Activated gamma-delta T cell treated with Interleukin-2 at 50 U/mL for 16 hours (primary cell): Measurements from ENCODE around the gene AIMP2.
"Not testable (repeated sequence)": the region's sequence is repeated elsewhere in the genome, so short reads cannot be mapped to it uniquely, and the experiment has no call there.

Experiments used
- DNase-seq: peaks from one replicate; pipeline ENCODE4 v3.0.0-alpha.2; 2020

Gene AIMP2

DNA sequence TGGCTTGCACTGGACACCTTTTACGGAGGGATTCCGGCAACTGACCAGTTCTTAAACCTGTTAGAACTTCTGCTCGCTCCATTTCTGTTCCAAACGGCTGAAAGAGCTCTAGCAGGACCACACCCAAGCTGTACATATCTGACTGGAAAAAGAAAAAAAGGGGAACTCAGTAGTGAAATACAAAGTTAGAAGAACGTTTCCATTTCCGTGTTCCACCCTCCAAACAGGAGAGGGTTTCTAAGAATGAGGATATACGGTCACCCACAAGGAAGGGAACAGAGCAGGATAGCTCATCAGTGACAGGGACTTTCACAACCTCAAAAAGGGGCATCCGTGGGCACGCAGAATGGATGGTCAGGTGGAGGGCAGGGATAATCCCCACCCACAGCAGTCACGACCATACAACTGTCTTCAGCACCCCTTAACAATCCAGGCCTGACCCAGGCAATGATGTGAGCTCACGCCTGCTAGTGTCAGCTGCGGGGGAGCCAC, 17.8 kb downstream of the AIMP2 start:
- DNase-seq: no peak

DNA sequence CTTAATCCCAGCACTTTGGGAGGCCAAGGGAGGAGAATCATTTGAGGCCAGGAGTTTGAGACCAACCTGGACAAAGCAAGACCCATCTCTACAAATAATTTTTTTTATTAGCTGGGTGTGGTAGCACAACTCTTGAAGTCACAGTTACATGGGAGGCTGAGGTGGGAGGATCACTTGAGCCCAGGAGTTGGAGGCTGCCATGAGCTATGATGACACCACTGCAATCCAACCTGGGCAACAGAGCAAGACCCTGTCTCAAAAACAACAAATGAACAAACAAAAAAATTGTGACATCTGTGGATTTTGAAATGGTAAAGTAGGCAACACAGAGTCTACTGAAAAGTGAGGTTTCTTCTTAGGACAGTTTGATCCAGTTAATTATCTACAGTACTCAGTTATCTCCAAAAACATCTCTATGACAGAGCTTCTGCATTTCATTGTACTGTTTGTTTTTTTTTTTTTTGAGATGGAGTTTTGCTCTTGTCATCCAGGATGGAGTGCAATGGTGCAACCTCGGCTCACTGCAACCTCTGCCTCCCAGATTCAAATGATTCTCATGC, 18.8 kb downstream of the AIMP2 start:
- no peak for DNase-seq

DNA sequence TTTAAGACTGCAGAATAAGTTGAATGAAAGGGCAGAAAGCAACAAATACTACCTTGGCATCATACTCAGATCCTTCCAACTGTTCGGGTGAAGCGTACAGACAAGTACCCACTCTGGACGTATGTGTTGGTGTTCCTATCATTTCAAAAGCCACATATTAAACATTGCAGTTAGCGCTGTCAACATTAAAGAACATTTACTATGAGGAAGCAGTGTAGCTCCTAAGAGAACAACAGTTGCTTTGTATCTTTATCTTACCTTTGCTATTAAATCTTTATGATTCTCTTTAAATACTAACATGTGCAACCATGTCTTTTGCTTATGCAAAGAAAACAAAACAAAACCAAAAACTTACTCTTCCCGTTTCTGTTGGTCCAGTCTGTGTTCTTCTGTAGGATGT, 19.5 kb downstream of the AIMP2 start:
- no peak for DNase-seq

DNA sequence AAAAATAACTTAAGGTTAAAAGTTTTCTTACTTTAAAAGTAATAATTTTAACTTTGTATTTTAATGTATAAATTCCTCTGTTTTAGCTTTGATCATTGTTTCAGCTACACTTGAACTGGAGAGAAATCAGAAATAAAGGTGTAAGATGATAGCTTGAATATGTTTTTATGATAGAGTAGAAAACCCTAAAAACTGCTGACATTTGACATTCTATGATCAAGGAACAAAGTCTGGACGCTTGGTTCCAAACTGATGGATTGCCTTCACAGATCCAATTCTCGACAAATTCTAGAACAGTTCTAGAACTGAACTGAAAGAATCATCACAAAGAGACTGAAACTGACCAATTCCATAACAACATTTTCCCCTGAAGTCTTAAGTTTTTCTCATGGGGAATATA, 21.9 kb downstream of the AIMP2 start, which contains the start of gene ANKRD61:
Gene ANKRD61, plus strand, starts transcription at position 389 of the 400 bp plus-strand sequence. Its CDS starts 0 bp downstream, at position 389.
- DNase-seq: no peak

DNA sequence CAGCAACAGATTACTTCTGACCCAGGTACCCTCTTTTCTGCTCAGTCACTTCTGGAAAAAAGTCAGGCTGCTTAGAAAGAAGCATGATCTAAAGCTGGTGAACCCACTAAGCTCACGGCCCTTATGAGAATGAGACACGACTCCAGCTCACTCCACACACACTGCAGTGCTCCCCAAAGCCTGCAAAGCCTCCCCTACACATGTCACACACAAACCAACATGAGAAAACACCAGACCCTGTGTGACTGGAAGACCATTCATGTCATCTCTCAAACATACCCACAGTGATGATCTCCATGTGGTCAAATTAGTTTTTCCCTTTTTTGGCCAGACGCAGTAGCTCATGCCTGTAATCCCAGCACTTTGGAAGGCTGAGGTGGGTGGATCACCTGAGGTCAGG, 22.5 kb downstream of the AIMP2 start:
- DNase-seq: no peak

DNA sequence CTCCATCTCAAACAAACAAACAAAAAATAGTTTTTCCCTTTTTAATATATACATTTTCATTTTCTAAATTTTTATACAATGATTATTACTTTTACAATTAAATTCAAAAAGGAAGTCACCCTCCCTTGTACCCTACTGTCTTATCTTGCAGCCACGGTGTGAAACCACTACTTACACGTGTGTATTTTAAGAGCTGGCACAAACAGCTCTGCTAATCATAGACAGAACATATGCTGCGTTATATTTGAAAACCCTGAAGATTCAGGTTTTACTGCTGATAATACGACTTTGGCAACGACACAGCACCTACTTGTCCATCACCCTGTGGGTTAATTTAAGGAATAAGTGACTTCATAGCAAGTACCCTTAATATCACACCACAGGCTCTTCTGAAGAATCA, 23.1 kb downstream of the AIMP2 start:
- no peak for DNase-seq

DNA sequence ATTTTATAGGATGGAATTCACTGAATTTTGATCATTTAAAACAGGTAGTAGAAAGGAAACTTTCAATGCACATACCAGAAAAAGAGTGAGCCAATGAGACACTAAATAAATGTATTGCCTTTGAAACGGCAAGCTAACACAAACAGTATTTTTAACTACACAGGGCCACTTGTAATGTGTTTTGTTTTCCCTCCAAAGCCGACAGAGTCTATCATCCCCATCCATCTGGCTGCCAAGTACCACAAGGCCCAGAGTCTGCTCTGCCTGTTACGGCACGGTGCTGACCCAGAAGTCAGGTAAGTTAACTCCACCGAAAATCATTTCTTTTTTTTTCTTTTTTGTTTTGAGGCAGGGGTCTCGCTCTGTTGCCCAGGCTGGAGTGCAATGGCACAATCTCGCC, 23.6 kb downstream of the AIMP2 start:
- no peak for DNase-seq

DNA sequence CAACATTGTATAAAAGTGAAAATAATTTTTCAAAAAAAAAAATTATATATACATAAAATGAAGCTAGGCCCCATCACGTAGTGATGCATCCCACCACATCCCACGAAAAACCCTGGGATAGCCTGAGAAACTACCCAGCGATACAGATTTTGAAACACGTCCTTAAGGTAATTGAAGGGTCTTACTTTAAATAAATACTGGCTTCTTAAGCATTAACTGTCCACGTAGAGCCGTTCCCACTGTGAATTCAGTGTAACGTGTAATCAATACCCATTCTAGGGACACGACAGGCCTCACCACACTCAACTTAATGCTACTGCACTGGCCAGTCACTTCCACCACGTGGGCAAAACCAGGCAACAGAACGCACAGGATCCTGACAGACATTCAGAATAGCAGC, 26.1 kb downstream of the AIMP2 start:
- no peak for DNase-seq

DNA sequence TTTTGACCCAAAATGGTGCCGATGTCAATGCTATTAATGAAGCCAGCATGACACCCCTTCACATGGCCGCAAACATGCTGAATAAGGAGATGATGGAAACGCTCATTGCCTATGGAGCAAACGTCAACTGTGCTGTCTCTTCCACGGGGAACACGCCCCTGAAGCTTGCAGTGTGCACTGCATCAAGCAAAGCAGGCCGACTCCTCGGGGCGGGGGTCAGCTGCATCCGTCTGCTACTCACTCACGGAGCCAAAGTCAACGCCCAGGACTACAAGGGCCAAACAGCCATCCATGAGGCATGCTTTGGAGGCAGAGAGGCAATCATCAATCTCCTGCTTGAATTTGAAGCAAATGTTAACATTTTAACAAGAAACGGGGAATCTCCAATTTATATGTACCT, 26.6 kb downstream of the AIMP2 start:
- no peak for DNase-seq

DNA sequence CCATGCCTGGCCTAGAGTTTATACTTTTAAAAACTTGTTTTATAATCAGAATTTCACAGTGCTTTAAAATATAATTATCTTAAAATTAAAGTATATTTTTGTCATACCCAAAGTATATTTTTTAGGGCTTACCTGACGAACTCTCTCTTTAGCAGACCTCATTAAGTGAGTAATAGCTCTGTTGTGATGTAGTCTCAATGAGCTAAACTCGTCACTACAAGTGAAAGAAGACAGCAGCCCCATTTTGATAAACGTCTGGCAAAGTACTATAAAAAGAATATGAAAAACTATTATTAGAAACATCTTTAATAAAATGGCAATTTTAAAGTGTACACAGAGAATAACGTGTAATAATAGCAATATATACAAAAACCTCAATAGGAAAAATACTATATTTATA, 40.7 kb downstream of the AIMP2 start:
- no peak for DNase-seq

DNA sequence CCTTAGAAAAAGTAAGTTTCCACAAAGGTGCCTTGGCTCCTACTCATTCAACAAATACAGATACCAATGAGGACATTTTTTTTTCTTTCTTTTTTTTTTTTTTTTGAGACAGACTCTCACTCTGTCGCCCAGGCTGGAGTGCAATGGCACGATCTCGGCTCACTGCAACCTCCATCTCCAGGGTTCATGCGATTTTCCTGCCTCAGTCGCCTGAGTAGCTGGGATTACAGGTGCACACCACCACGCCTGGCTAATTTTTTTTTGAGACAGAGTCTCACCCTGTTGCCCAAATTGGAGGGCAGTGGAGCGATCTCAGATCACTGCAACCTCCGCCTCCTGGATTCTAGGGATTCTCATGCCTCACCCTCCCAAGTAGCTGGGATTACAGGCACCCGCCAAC, 42.1 kb downstream of the AIMP2 start:
- not testable (repeated sequence) for DNase-seq

DNA sequence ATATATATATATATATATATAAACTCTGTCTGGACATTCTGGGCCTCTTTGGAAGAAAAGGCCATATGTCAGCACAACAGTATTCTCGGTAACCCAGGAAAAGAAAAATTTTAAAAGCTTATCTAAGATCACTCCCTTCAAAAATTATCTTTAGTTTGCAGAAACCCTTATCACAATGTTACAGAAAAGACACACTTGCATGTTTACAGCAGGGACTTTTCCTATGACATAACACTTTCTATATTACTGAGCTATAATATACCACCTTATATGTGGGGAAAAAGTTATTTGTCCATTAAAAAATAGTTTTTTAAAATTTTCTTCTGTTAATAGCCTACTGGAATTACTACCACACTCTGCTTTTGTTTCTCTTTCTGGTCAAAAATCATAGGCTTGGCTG, 47.5 kb downstream of the AIMP2 start:
- no peak for DNase-seq

DNA sequence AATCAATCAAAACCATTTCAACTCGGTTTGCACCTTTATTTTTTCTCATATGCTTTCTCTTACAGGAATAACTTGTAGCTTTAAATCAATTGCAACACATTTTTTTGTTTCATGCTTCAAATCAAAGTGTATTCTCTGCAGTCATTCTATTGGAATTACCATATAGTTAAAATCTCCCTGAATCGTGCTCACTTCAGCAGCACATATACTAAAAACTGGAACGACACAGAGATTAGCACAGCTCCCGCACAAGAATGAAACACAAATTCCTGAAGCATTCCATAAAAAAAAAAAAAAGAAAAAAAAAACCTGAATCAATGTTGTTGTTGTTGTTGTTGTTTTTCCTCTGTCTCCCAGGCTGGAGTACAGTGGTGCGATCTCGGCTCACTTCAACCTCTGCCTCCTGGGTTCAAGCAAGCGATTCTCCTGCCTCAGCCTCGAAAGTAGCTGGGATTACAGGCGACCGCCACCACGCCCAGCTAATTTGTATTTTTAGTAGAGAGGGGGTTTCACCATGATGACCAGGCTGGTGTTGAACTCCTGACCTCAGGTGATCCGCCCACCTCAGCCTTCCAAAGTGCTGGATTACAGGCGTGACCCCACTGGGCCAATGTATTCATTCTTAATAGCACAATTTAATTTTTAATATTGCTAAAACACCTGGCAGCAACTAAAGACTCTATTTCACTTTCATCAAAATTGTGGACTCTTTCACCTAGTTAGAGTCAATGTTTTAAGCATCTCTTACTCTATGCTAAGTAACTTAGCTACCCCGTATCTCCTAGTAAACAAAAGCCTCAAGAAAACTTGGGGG, 48.5 kb downstream of the AIMP2 start:
- no peak for DNase-seq

DNA sequence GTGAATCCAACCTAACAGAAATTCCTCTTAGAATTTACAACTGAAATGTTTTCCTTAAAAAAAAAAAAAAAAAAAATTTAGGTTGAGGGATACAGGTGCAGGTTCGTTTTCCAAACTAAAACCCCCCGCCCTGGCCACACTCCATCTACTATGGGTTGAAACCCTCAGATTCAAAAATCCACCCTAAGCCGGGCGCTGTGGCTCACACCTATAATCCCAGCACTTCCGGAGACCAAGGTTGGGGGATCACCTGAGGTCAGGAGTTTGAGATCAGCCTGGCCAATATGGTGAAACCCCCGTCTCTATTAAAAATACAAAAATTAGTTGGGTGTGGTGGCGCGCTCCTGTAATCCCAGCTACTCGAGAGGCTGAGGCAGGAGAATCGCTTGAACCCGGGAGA, 50.9 kb downstream of the AIMP2 start:
- not testable (repeated sequence) for DNase-seq

DNA sequence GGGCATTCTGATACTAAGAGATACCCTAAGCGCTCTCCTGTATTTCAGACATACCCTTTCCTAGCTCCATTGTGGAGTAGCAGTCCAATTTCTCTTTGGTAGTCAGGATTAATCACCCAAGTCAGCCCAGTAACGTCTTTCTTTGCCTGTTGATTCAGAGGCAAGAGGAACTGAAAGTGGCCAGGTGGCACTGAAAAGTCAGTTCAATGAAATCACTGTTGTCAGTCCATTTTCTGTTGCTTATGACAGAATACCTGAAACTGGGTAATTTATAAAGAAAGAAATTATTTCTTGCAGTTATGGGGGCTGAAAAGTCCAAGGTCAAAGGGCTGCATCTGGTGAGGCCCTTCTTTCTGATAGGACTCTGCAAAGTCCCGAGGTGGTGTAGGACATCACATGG, 62.3 kb downstream of the AIMP2 start:
- DNase-seq: no peak
